Hepatocyte (in vitro differentiated cells): ENCODE measurements around the gene FSD2. TPM values are rescaled to one million over a fixed set of nuclear protein-coding genes. Genes with fewer than 3 reads are reported as not detected.

Experiments used
- DNase-seq: peaks from one replicate; pipeline ENCODE4 v3.0.0-alpha.2; 2016; ENCODE audit warnings: low spot score
- H2AFZ ChIP-seq: fragments of 200-600 bp; sonication (generic); 2 replicates; pipeline ENCODE4 v1.6.0; 2016; ENCODE audit warnings: antibody characterized with exemption, mild to moderate bottlenecking
- H3K27ac ChIP-seq: fragments of 200-600 bp; sonication (generic); 2 replicates; pipeline ENCODE4 v1.5.1; 2016; ENCODE audit warnings: mild to moderate bottlenecking
- H3K27me3 ChIP-seq: fragments of 200-600 bp; sonication (generic); 2 replicates; pipeline ENCODE4 v1.6.1; 2016
- H3K36me3 ChIP-seq: fragments of 200-600 bp; sonication (generic); replicated peaks from 2 replicates; pipeline ENCODE4 v1.5.1; 2016; ENCODE audit warnings: low read depth; ENCODE audit not compliant: insufficient read depth
- H3K4me1 ChIP-seq: fragments of 200-600 bp; sonication (generic); 2 replicates; pipeline ENCODE4 v1.5.1; 2016; ENCODE audit warnings: mild to moderate bottlenecking, moderate library complexity; ENCODE audit not compliant: insufficient read depth
- H3K4me2 ChIP-seq: fragments of 200-600 bp; sonication (generic); 2 replicates; pipeline ENCODE4 v1.6.0; 2016
- H3K4me3 ChIP-seq: fragments of 200-600 bp; sonication (generic); 2 replicates; pipeline ENCODE4 v1.5.1; 2016; ENCODE audit warnings: mild to moderate bottlenecking
- H3K79me2 ChIP-seq: fragments of 200-600 bp; sonication (generic); 2 replicates; pipeline ENCODE4 v1.6.0; 2017; ENCODE audit warnings: mild to moderate bottlenecking
- H3K9me2 ChIP-seq: fragments of 200-600 bp; sonication (generic); replicated peaks from 2 replicates; pipeline ENCODE4 v1.6.0; 2017; ENCODE audit warnings: mild to moderate bottlenecking; ENCODE audit not compliant: insufficient read depth
- H3K9me3 ChIP-seq: fragments of 200-600 bp; sonication (generic); 2 replicates; pipeline ENCODE4 v1.5.1; 2016; ENCODE audit warnings: low read depth, mild to moderate bottlenecking
- H4K20me1 ChIP-seq: fragments of 200-600 bp; sonication (generic); 2 replicates; pipeline ENCODE4 v1.6.0; 2016; ENCODE audit warnings: mild to moderate bottlenecking; ENCODE audit not compliant: insufficient read depth, poor library complexity, severe bottlenecking
- CTCF ChIP-seq: fragments of 200-600 bp; sonication (generic); IDR thresholded peaks from 2 replicates; pipeline ENCODE4 v1.5.1; 2016; ENCODE audit warnings: antibody characterized with exemption, mild to moderate bottlenecking; ENCODE audit not compliant: poor library complexity
- EZH2 ChIP-seq: fragments of 200-600 bp; sonication (generic); IDR thresholded peaks from 2 replicates; pipeline ENCODE4 v1.6.1; 2016; ENCODE audit warnings: antibody characterized with exemption, mild to moderate bottlenecking, borderline replicate concordance
- EZH2phosphoT487 ChIP-seq: fragments of 200-600 bp; sonication (generic); IDR thresholded peaks from one replicate; pipeline ENCODE4 v1.6.1; 2018; ENCODE audit warnings: antibody characterized with exemption, mild to moderate bottlenecking, low read depth, moderate library complexity; ENCODE audit not compliant: unreplicated experiment, severe bottlenecking
- whole genome bisulfite sequencing: methylation state at CpG from one replicate; pipeline ENCODE4 v1.1.6; 2016; ENCODE audit warnings: low lambda C conversion rate; ENCODE audit errors: missing lambda C conversion rate; 5-methylcytosine and 5-hydroxymethylcytosine counted together
- polyA plus RNA-seq: library from polyadenylated mRNA; unstranded; fragments of >200 nt; fragmentation: Nextera tagmentation; extraction: Ambion mirVana; gene quantifications from 2 replicates; pipeline ENCODE4 v1.2.1, GENCODE V29; 2016
- total RNA-seq: library from RNA; depleted of rRNA; stranded (reverse); fragments of >200 nt; gene quantifications from 2 replicates; pipeline ENCODE4 v1.2.3, GENCODE V29; 2014

FSD2 gene
- total and polyA plus RNA-seq, 2 experiments from 2014 or later, result 0.06 TPM; not detected in 1

GRCh38 chr15:82739086-82739485 lies 66.8 kb downstream of the FSD2 start:
- WGBS, result 57% methylated on average over 2 of the region's 2 CpGs

GRCh38 chr15:82737975-82738374 lies 67.9 kb downstream of the FSD2 start:
- Histone ChIP-seq H3K9me3 (no peaks in the 10 kb centered on the region), H3K4me2 (no peak overlapping the region), H3K79me2 (no peaks in the 10 kb centered on the region), H4K20me1 (no peaks in the 10 kb centered on the region), H2AFZ (no peak overlapping the region), H3K36me3 (no peaks in the 10 kb centered on the region), H3K4me1 (no peaks in the 10 kb centered on the region), H3K27me3 (no peaks in the 10 kb centered on the region), H3K9me2 (no peaks in the 10 kb centered on the region), H3K4me3 (no peak overlapping the region), H3K27ac (no peak overlapping the region)
- 95% methylated on average over 2 of the region's 2 CpGs for WGBS
- TF ChIP-seq CTCF, result no peak
- no peak for DNase-seq

More at GRCh38 chr15:82739086-82739485, 66.8 kb downstream of the FSD2 start:
- Histone ChIP-seq H4K20me1 (no peaks in the 10 kb centered on the region), H3K27me3 (no peaks in the 10 kb centered on the region), H3K4me2 (no peak overlapping the region), H3K9me2 (no peaks in the 10 kb centered on the region), H3K79me2 (no peaks in the 10 kb centered on the region), H2AFZ (no peak overlapping the region), H3K9me3 (no peaks in the 10 kb centered on the region), H3K27ac (no peak overlapping the region), H3K4me3 (no peak overlapping the region), H3K4me1 (no peaks in the 10 kb centered on the region), H3K36me3 (no peaks in the 10 kb centered on the region)
- TF ChIP-seq EZH2phosphoT487 (no peak), EZH2 (no peak), CTCF (no peak)
- no peak for DNase-seq

DNA sequence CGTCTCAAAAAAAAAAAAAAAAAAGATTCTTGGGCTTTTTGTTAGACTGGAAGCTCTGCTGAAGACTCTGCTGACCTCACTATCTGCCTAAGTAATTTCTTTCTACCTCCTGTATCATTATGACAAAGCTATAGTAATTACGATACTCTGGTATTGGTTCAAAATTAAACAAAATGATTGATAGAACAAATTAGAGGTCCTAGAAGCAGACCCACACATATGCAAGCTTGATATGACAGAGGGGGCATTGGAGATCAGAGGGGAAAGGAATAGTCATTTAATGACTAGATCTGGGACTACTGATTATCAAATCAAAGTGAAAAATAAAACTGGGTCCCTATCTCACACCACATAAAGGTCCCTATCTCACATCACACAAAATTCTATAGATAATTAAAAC lies 74.3 kb downstream of the FSD2 start:
- Histone ChIP-seq H3K9me3 (no peaks in the 10 kb centered on the region), H4K20me1 (no peaks in the 10 kb centered on the region), H3K4me2 (no peak overlapping the region), H3K79me2 (no peaks in the 10 kb centered on the region), H3K27me3 (no peaks in the 10 kb centered on the region), H3K36me3 (no peaks in the 10 kb centered on the region), H3K27ac (no peak overlapping the region), H2AFZ (no peak overlapping the region), H3K4me1 (no peaks in the 10 kb centered on the region), H3K9me2 (no peaks in the 10 kb centered on the region), H3K4me3 (no peak overlapping the region)
- TF ChIP-seq EZH2phosphoT487, result no peak
- TF ChIP-seq EZH2, result no peak
- TF ChIP-seq CTCF, result no peak
- no peak for DNase-seq
- WGBS, result 96% methylated on average over 2 of the region's 2 CpGs

GRCh38 chr15:82730022-82730530 lies 75.8 kb downstream of the FSD2 start:
- H2AFZ ChIP-seq, result no peak overlapping the region
- TF ChIP-seq CTCF, result no peak
- TF ChIP-seq EZH2, result no peak
- TF ChIP-seq EZH2phosphoT487, result no peak

More at GRCh38 chr15:82730022-82730530, 75.8 kb downstream of the FSD2 start:
- no peaks in the 10 kb centered on the region for H3K9me3 ChIP-seq
- H4K20me1 ChIP-seq, result no peaks in the 10 kb centered on the region
- DNase-seq, result no peak
- no peaks in the 10 kb centered on the region for H3K36me3 ChIP-seq
- H3K4me3 ChIP-seq, result no peak overlapping the region
- no peaks in the 10 kb centered on the region for H3K9me2 ChIP-seq
- H3K27me3 ChIP-seq, result no peaks in the 10 kb centered on the region
- no peaks in the 10 kb centered on the region for H3K4me1 ChIP-seq
- H3K27ac ChIP-seq, result no peak overlapping the region
- H3K4me2 ChIP-seq, result no peak overlapping the region
- H3K79me2 ChIP-seq, result no peaks in the 10 kb centered on the region
- 91% methylated on average over 11 of the region's 11 CpGs for WGBS
